GM12872 (cell line): ENCODE results near the gene SMARCD3.

Source experiments
- CTCF ChIP-seq: IDR thresholded peaks from 3 replicates; pipeline ENCODE4 v1.5.1; 2011; ENCODE audit warnings: low read depth, mild to moderate bottlenecking, low read length, moderate library complexity; ENCODE audit not compliant: insufficient read depth

The SMARCD3 gene

GRCh38 chr7:151272405-151272804, 23.9 kb upstream of the SMARCD3 start:
- TF ChIP-seq CTCF = no peak

- TF ChIP-seq CTCF = no peak
Measured at GRCh38 chr7:151271699-151272355, 23.3 kb upstream of the SMARCD3 start.

- TF ChIP-seq CTCF = no peak
Measured at GRCh38 chr7:151269511-151269910, 21.0 kb upstream of the SMARCD3 start.

GRCh38 chr7:151265351-151265931, 16.9 kb upstream of the SMARCD3 start:
- no peak for TF ChIP-seq CTCF

GRCh38 chr7:151264615-151265014, 16.1 kb upstream of the SMARCD3 start:
- no peak for TF ChIP-seq CTCF

GRCh38 chr7:151261529-151261928, 13.0 kb upstream of the SMARCD3 start:
- TF ChIP-seq CTCF = no peak

- no peak for TF ChIP-seq CTCF
Measured at GRCh38 chr7:151260883-151261282, 12.4 kb upstream of the SMARCD3 start.
